ENCODE measurements around the gene BIK. TPM values are rescaled to one million over a fixed set of nuclear protein-coding genes. Genes with fewer than 3 reads are reported as not detected.
A peak's percentile ranks its signal among the peaks of the same experiment; 100 is the strongest.
"Not testable (repeated sequence)": the region's sequence is repeated elsewhere in the genome, so short reads cannot be mapped to it uniquely, and the experiment has no call there.

BIK gene
- total RNA-seq, 2 experiments from 2014 or later = 0.64 to 1.8 TPM

DNA sequence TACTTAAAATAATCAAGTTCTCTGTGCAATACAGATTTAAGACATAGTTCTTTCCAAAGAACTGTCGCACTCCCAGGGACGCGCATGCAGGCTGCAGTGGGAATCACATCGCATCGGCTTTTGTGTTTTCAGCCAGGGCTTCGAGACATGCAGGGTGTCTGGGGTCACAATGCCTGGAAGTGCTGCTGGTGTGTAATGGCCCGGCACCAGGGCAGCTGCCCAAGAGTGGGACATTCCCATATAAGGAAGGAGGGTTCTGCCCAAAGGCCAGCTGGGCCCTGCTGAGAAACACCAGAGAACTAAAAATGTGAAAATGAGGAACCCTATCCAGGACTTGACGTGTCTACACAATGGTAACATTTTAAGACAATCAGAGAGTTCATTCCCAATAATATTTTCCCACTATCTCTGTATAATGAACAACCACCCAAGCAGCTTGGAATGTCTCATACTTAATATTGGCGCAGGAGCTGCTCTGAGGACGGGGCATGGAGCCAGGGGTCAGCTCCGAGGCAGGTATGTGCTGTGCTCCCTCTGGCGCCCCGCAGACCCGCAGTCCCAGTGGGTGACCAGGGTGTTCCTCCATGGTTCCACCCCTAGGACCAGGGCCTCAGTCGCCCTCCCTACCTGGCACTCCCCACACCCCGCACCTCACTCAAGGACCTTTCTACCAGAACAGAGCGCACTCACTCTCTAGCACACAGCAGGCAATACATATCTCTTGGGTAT lies 21.4 kb downstream of the BIK start:
- no peaks in the 10 kb centered on the region for H3K9me3 Mint-ChIP-seq
- POLR2A ChIA-PET = no interaction called here

DNA sequence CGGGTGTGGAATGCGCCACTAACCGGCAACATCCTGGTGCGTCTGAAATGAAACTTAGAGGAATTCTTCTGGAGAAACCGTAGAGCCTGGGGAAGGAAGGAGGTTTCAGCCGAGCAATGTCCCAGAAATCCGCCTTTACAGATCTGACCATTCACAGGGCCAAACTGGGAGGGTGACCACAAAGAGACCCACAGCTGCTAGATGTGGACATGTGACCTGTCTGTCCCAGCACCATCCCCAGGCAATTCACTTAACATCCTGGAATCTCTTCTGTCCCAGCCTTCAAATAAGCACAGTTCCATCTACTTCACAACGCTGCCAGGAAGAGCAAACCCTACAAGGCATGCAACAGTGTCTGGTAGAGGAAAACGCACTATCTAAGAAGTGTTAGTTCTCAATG lies 22.9 kb downstream of the BIK start:
- no peak for ATAC-seq (ENCODE audit: low read depth)
- H3K9me3 Mint-ChIP-seq = no peaks in the 10 kb centered on the region
- no peak overlapping the region for H3K4me3 Mint-ChIP-seq
- peaks cover 7% of the 10 kb centered on the region for H3K36me3 Mint-ChIP-seq
- no peak for DNase-seq
- no peak overlapping the region for H3K27ac Mint-ChIP-seq
- no peaks in the 10 kb centered on the region for H3K27me3 Mint-ChIP-seq
- H3K4me1 Mint-ChIP-seq = no peaks in the 10 kb centered on the region
- POLR2A ChIA-PET = interaction anchor here (0.6 kb wide), 1 partner anchor 130 kb away, joined by 3 read pairs; no protein-coding TSS in a partner anchor

More for the DNA sequence above, 21.4 kb downstream of the BIK start:
- H3K36me3 Mint-ChIP-seq = peaks cover 6% of the 10 kb centered on the region
- no peak overlapping the region for H3K4me3 Mint-ChIP-seq
- no peaks in the 10 kb centered on the region for H3K27me3 Mint-ChIP-seq
- DNase-seq = no peak
- peaks cover 3% of the 10 kb centered on the region for H3K4me1 Mint-ChIP-seq
- H3K27ac Mint-ChIP-seq = no peak overlapping the region
- no peak for ATAC-seq (ENCODE audit: low read depth)

DNA sequence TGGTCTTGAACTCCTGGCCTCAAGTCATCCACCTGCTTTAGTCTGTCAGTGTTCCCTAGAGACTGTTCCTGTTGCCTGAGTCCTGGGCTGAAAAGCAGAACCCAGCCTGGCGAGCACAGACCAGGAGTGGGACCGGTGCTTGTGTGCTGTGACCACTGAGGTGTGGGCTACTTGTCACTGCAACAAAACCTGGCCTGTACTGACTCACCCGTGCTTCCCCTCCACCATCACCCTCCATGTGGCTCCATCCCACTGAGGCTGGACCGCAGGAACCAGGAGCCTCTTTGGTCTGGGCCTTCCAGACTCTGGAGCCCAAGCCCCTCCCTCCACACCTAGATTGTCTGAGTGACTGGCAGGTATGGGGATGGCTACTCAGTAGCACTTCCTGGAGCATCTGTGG lies 24.0 kb downstream of the BIK start:
- Mint-ChIP-seq H3K27me3 (no peaks in the 10 kb centered on the region), H3K36me3 (peaks cover 9% of the 10 kb centered on the region), H3K9me3 (no peaks in the 10 kb centered on the region), H3K4me3 (no peak overlapping the region), H3K4me1 (no peaks in the 10 kb centered on the region), H3K27ac (no peak overlapping the region)
- no peak for DNase-seq
- POLR2A ChIA-PET = interaction anchor here (0.7 to 1.5 kb wide), 2 partner anchors 23 to 53 kb away, joined by 3 to 6 read pairs; no protein-coding TSS in a partner anchor
- no peak for ATAC-seq (ENCODE audit: low read depth)

DNA sequence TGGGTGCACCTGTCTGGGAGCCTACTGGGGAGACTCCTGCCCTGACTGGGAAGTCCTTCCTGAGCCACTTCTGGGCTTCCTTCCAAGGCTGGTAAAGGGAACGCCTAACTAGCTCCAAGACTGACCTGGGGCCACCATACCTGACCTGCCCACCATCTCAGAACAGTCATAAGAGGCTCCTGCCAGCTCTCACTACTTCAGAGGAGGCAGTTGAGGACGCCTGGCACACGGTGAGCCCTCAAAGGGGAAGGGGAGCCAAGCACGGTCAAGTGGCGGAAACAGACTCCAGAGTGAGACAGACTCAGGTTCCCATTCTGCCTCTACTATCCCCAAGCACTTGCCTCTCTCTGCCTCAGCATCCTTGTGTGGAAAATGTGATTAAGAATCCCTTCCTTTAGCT lies 25.0 kb downstream of the BIK start:
- POLR2A ChIA-PET = interaction anchor here (1.5 kb wide), 1 partner anchor 52 kb away, joined by 6 read pairs; no protein-coding TSS in a partner anchor
- DNase-seq = no peak
- ATAC-seq (ENCODE audit: low read depth) = no peak
- no peaks in the 10 kb centered on the region for H3K4me1 Mint-ChIP-seq
- no peak overlapping the region for H3K27ac Mint-ChIP-seq
- peaks cover 12% of the 10 kb centered on the region for H3K36me3 Mint-ChIP-seq
- no peaks in the 10 kb centered on the region for H3K9me3 Mint-ChIP-seq
- H3K27me3 Mint-ChIP-seq = no peaks in the 10 kb centered on the region
- no peak overlapping the region for H3K4me3 Mint-ChIP-seq

DNA sequence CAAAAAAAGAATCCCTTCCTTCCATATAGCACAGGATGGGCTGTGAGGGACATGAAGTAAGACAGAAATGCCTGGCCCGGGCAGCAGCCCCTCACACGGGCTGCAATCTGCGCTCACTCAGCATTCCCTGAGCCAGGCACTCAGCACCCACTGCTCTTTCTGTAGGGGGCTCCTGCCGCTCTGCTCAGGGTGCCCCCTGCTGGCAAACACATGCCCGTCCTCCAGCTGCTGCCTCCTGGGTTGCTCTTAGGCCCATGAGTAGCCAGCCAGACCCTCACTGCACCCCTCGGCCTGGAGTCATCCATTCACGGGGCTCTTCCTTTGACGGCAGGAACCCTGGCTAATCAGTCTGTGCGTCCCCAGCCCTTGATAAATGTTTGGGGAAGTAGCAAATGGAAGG lies 25.7 kb downstream of the BIK start:
- Mint-ChIP-seq H3K4me3 (no peak overlapping the region), H3K36me3 (peaks cover 12% of the 10 kb centered on the region), H3K9me3 (no peaks in the 10 kb centered on the region), H3K27me3 (no peaks in the 10 kb centered on the region), H3K27ac (no peak overlapping the region), H3K4me1 (peaks cover 2% of the 10 kb centered on the region)
- peak; percentile 84 for ATAC-seq (ENCODE audit: low read depth)
- POLR2A ChIA-PET = no interaction called here
- peak; percentile 59 for DNase-seq

DNA sequence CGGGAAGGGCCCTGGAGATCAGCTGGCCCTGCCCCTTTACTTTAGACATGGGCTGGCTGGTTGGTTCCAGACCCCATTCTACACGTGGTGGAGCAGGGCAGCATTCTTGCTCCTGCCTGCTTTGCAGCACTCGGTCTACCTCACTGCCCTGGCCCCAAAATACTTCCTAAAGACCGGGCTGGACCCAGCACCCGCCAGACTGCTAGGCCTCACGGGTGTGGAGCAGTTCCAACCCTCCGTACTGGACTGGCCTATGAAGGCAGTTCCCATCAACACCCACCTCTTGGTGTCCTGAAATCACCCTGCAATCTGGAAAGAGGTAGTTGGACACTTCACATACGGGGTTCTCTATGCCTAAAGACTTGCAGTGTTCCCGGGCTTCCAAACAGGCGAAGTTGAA lies 26.3 kb downstream of the BIK start:
- Mint-ChIP-seq H3K4me3 (no peak overlapping the region), H3K9me3 (no peaks in the 10 kb centered on the region), H3K27me3 (no peaks in the 10 kb centered on the region), H3K36me3 (peaks cover 12% of the 10 kb centered on the region), H3K27ac (no peak overlapping the region), H3K4me1 (peaks cover 2% of the 10 kb centered on the region)
- ATAC-seq (ENCODE audit: low read depth) (no peak), DNase-seq (no peak)
- POLR2A ChIA-PET = no interaction called here

DNA sequence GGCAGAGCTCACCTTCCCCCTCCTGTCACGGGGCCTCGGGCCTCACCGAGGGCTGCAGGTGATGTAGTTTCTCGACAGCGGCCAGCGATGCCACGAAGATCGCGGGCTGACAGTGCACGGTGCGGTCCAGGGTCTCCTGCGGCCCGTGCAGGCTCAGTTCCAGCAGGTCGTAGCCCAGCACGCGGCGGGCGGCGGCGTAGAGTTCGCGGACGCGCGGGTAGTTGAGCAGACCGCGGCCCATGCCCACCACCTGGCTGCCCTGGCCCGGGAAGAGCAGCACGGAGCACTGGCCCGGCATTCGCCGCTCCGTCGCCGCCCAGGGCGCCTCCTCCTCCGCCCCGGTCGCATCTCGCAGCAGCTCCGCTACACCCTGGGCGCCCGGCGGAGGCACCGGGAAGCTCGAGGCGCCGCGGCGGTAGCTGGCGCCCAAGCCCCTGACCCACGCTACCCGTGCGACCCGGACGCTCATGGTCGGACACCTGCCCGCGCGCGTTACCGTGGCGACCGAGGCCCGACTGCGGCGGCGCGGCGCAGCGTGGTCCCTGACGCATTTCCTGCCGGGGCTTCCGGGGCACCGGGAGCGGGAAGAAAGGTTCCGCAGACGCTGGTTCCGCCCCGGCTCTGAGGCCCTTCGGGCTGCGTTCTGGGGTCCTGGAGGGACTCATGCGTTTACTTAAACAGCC lies 32.5 kb downstream of the BIK start, which contains the start of gene MCAT:
Gene MCAT (minus strand): TSS at position 519 of the 683 bp plus-strand sequence. CDS start 50 bp downstream, at position 469.
- H3K9me3 Mint-ChIP-seq = no peaks in the 10 kb centered on the region
- POLR2A ChIA-PET = interaction anchor here (1.2 to 1.9 kb wide), 2 partner anchors 9 to 45 kb away, joined by 5 to 10 read pairs; no protein-coding TSS in a partner anchor
- H3K4me3 Mint-ChIP-seq = peak within 1 kb of the TSS; percentile 83
- peaks cover 14% of the 10 kb centered on the region for H3K4me1 Mint-ChIP-seq
- DNase-seq (peak; percentile 90), ATAC-seq (ENCODE audit: low read depth) (peak; percentile 81)
- H3K27me3 Mint-ChIP-seq = no peaks in the 10 kb centered on the region
- H3K27ac Mint-ChIP-seq = peak within 1 kb of the TSS; percentile 91
- peaks cover 5% of the 10 kb centered on the region for H3K36me3 Mint-ChIP-seq

DNA sequence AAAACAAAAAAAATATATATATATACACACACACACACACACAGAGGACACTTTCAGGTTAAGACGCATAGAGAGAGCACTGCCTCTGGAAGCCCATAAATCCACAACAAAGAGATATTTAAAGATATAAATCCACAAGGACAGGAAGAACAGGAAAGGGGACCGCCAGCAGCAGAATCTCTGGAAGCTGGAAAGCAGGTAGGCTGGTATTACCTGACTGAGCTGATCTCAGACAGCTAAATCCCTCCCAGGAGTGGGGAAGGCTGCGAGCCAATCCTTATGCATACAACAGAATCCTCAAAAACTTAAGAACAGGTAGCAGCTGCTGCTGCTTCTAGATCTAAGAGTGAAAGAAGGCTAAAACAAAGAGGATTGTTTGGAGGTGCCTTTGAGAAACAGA lies 34.4 kb downstream of the BIK start:
- Mint-ChIP-seq H3K4me3 (no peak overlapping the region), H3K4me1 (peaks cover 20% of the 10 kb centered on the region), H3K9me3 (no peaks in the 10 kb centered on the region), H3K27me3 (no peaks in the 10 kb centered on the region), H3K36me3 (peaks cover 2% of the 10 kb centered on the region), H3K27ac (no peak overlapping the region)
- POLR2A ChIA-PET = no interaction called here
- ATAC-seq (ENCODE audit: low read depth) (no peak), DNase-seq (no peak)

DNA sequence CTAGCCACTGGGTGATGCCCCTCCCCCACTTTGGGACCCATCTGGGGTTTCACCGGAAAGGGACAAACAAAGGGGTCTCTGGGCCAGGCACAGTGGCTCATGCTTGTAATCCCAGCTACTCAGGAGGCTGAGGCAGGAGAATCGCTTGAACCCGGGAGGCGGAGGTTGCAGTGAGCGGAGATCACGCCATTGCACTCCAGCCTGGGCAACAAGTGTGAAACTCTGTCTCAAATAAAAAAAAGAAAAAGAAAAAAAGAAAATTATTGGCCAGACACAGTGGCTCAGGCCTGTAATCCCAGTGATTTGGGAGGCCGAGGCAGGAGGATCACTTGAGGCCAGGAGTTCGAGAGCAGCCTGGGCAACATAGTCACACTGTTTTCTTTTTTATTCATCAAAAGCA lies 34.8 kb downstream of the BIK start:
- H3K9me3 Mint-ChIP-seq = not testable (repeated sequence)
- peaks cover 20% of the 10 kb centered on the region for H3K4me1 Mint-ChIP-seq
- POLR2A ChIA-PET = interaction anchor here (0.7 kb wide), 1 partner anchor 289 kb away, joined by 5 read pairs; no protein-coding TSS in a partner anchor

DNA sequence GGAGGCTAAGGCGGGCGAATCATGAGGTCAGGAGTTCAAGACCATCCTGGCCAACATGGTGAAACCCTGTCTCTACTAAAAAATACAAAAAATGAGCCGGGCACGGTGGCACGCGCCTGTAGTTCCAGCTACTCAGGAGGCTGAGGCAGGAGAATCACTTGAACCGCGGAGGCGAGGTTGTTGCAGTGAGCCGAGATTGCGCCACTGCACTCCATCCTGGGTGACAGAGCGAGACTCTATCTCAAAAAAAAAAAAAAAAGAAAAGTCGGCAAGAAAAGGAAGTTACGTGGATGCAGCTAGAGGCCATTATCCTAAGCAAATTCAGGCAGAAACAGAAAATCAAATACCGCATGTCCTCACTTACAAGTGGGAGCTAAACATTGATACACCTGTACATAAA lies 35.8 kb downstream of the BIK start:
- peaks cover 22% of the 10 kb centered on the region for H3K4me1 Mint-ChIP-seq
- not testable (repeated sequence) for H3K36me3 Mint-ChIP-seq; H3K9me3 Mint-ChIP-seq; ATAC-seq (ENCODE audit: low read depth); H3K27me3 Mint-ChIP-seq; H3K4me3 Mint-ChIP-seq; H3K27ac Mint-ChIP-seq; DNase-seq
- POLR2A ChIA-PET = interaction anchor here (0.7 kb wide), 3 partner anchors 18 to 290 kb away, joined by 3 to 5 read pairs (median 3); no protein-coding TSS in a partner anchor

More for the DNA sequence above, 34.8 kb downstream of the BIK start:
- not testable (repeated sequence) for ATAC-seq (ENCODE audit: low read depth); H3K27ac Mint-ChIP-seq; DNase-seq; H3K36me3 Mint-ChIP-seq; H3K4me3 Mint-ChIP-seq; H3K27me3 Mint-ChIP-seq

DNA sequence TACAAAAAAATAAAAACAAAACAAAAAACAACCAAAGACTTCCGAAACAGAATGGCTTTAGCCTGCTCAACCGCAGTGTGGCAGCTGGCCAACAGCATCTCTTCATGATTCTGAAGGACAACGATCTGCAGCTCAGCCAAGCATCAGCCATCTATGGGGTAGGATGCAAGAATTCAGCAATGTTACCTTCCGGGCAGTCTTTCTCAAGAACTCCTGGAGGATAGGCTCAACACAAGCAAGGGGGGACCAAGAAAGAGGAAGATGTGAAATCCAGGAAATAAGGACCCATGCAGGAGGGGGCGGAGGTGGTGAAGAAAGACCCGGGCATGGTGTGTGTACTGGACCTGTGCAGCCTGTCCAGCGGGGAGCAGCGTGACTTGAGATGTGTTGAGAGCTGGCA lies 37.3 kb downstream of the BIK start:
- Mint-ChIP-seq H3K27me3 (no peaks in the 10 kb centered on the region), H3K9me3 (no peaks in the 10 kb centered on the region), H3K27ac (peak overlapping the region; percentile 58), H3K36me3 (no peaks in the 10 kb centered on the region), H3K4me3 (peak overlapping the region; percentile 49), H3K4me1 (peaks cover 20% of the 10 kb centered on the region)
- POLR2A ChIA-PET = interaction anchor here (0.7 kb wide), 4 partner anchors 39 to 1298 kb away, joined by 3 to 5 read pairs (median 4); no protein-coding TSS in a partner anchor
- ATAC-seq (ENCODE audit: low read depth) (no peak), DNase-seq (no peak)

DNA sequence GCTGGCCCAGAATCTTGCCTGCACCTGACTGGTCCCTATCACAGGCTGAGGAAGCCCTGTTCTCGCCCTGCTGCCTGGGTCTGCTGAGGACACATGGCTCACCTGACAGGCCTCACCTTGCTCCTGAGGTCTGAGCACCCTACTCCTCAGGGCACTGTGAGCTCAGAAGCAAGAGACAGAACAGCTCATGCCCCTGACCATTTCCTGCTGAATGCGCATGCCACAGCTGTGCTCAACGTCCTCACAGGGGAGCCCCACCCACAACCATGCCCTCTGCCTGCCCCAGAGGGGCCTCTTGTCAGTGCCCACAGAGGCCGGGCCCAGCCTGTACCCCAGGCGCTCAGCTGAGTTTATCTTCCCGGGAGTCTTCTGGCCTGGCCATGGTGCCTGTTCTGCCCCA lies 38.0 kb downstream of the BIK start:
- ATAC-seq (ENCODE audit: low read depth) (no peak), DNase-seq (no peak)
- peaks cover 23% of the 10 kb centered on the region for H3K4me1 Mint-ChIP-seq
- no peaks in the 10 kb centered on the region for H3K36me3 Mint-ChIP-seq
- no peaks in the 10 kb centered on the region for H3K27me3 Mint-ChIP-seq
- POLR2A ChIA-PET = no interaction called here
- no peak overlapping the region for H3K27ac Mint-ChIP-seq
- no peak overlapping the region for H3K4me3 Mint-ChIP-seq
- H3K9me3 Mint-ChIP-seq = no peaks in the 10 kb centered on the region

DNA sequence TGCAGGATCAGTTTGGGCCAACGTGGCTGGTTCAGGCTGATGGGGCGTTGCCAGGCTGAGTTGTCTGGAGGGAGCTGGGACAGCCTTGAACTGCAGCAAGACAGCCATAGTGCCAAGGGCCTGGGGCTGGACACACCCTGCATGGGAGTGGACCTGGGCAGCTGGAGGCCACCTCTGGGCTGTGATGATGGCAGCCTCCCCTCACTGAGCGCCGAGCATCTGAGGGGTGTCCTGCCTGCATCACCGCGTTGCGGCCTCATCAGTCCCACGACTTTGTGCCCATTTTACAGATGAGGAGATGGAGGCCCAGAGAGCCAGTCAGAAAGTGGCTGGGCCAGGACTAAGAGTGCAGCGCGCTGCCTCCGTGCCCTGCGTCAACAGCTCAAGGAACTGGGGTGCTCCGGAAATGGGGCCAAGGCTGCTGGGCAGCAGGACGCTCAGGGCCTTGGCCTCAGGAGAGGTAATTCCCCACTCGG lies 40.2 kb downstream of the BIK start:
- Mint-ChIP-seq H3K4me3 (peak overlapping the region; percentile 83), H3K4me1 (peaks cover 20% of the 10 kb centered on the region), H3K9me3 (no peaks in the 10 kb centered on the region), H3K27me3 (no peaks in the 10 kb centered on the region), H3K36me3 (no peaks in the 10 kb centered on the region), H3K27ac (peak overlapping the region; percentile 88)
- ATAC-seq (ENCODE audit: low read depth) (no peak), DNase-seq (peak; percentile 42)
- POLR2A ChIA-PET = no interaction called here
